Stimulated activated CD8-positive, alpha-beta memory T cell treated with anti-CD3 and anti-CD28 coated beads, Interleukin-12 subunit alpha, Interleukin-12 subunit beta, amount 100 ng/mL, for 4 hours (primary cell): ENCODE data around the gene PREB.
"Not testable (repeated sequence)": the region's sequence is repeated elsewhere in the genome, so short reads cannot be mapped to it uniquely, and the experiment has no call there.

ENCODE experiments used
- DNase-seq: peaks from one replicate; pipeline ENCODE4 v3.0.0-alpha.2; 2020; ENCODE audit warnings: low read depth

PREB gene

DNA sequence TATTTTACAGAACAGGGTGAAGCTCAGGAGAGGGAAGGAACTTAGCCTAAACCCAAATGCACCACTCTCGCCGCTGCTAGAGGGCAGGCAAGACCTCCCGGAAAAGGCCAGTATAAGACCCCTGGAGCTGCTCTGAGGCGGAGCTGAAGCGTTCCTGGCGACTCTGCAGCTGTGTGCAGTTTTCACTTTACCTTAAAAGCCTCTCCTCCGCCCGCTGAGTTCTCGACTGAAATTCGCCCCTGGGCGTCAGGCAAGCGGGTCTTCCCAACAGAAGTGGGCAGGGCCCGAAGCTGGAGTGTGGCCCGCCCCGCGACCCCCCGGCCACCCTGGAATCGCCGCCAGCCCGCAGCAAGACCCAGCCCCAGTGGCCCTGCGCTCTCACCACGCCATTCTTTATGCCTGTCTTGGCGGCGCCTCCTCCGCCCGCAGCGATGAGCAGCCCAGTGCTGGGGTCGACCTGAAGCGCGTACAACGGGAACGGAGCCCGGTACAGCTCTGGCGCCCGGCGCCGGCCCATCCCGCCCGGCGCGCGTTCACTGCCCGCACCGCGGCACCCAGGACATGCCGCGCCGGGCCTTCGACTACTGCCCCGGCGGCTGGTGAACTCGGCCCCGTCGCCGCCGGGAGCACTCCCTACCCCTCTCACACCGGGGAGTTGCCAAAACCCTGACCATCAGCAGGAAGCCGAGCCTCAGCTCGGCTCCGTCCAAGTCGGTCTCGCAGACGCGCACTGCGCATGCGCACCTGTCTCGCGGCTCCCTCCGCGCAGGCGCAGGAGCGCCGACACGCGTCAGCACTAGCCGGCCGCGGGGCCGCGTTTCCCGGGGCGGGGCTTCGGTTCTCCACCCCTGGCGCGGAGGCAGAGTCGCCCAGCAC lies at the start of gene PREB:
Gene PREB, minus strand, starts transcription at position 732 of the 876 bp plus-strand sequence. Its CDS starts 215 bp downstream, at position 517.
- peak; percentile 98 for DNase-seq

- no peak for DNase-seq
Observed at GRCh38 chr2:27184115-27184514, 49.7 kb upstream of the PREB start.

DNA sequence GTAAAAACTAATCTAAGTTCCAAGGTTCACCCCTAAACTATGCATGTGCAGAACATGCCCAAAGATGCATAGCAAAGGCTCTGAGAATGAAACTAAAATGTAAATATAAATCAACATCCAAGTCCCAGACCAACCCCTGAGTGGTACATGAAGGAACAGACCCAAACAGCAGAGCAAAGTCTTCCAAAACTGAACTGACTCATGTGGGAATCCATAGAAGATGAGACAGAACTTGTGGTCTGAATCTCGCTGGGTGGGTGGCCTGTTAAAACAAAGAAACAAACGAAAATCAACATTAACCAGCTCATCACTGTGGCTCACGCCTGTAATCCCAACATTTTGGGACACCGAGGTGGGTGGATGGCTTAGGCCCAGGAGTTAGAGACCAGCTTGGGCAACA lies 47.9 kb upstream of the PREB start:
- DNase-seq: no peak

DNA sequence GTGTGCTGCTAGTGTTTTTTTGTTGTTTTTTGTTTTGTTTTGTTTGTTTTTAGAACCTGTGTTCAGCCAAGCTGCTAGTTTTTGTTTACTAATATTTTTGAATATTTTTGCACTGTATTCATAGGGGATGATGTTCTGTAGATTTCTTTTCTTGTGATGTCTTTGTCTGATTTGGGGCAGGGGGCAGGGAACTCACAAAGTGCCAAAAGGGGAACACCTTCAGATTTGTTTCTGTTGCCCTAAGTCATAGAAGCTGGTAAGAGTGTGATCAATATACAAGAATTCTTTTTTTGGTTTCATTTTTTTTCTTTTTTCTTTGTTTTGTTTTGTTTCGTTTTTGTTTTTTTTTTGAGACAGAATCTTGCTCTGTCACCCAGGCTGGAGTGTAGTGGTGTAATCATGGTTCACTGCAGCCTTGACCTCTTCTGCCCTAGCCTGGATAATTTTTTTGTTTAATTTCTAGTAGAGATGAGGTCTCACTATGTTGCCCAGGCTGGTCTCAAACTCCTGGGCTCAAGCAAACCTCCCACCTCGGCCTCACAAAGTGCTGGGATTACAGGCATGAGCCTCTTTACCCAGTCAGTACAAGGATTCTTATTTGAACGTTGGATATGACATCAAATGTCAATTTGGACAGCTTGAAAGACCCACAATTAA lies 45.0 kb upstream of the PREB start:
- DNase-seq: no peak

DNA sequence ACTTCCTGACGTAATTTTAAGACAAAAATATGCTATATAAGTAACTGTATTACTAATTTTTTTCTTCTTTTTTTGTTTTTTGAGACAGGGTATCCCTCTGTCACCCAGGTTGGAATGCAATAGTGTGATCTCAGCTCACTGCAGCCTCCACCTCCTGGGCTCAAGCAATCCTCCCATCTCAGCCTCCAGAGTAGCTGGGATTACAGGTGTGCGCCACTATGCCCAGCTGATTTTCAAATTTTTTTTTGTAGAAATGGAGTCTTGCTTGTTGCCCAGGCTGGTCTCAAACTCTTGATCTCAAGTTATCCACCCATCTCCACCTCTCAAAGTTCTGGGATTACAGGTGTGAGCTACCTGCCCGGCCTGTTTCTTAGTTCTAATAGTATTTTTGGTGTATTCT lies 44.0 kb upstream of the PREB start:
- DNase-seq: no peak

GRCh38 chr2:27177441-27178351 lies 43.3 kb upstream of the PREB start:
- DNase-seq: no peak

GRCh38 chr2:27175781-27176180 lies 41.3 kb upstream of the PREB start:
- DNase-seq: not testable (repeated sequence)

DNA sequence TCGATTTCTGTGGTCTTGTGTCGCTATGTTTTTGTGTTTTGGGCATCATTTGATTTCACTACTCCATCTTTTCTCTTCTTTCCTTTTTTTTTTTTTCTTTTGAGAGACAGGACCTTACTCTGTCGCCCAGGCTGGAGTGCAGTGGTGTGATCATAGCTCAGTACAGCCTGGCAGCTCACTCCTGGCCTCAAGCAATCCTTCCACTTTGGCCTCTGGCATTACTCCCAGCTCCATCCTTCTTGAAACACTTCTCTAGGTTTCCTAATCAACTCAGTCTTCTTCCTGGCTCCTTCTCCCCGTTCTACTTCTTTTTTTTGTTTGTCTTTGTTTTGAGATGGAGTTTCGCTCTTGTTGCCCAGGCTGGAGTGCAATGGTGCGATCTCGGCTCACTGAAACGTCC lies 40.9 kb upstream of the PREB start:
- no peak for DNase-seq

DNA sequence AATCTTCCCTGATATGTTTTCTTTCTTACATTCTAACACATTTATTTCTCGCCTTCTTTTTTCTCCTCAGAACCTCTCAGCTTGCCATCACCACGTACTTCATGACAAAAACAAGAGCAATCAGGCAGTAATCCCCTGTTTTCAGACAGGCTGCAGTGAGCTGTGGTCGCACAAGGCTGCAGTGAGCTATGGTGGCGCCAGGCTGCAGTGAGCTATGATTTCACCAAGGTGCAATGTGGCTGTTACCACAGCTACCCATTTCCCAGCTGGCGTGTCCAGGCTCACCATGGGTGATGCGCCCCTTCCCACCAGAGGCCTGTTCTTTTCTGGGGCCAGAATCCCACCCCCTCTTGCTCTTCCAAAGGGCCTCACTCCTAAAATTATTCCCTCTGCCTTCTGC lies 40.2 kb upstream of the PREB start:
- no peak for DNase-seq

DNA sequence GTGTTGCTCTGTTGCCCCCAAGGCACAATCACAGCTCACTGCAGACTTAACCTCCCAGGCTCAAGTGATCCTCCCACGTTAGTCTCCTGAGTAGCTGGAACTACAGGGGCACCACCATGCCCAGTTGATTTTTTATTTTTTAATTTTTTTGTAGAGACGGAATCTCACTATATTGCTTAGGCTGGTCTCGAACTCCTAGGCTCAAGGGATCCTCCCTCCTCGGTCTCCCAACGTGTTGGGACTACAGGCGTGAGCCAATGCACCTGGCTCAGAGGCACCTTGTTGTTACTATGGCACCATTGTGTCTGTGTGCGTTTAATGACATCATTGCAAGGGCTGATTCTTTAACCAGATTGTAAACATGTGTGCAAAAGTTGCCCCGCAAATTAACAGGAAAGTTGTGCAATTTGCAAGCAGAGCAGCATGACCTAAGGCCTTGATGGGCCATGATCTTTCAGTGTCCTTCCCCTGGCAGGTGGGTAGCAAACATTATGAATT lies 37.0 kb upstream of the PREB start:
- no peak for DNase-seq

DNA sequence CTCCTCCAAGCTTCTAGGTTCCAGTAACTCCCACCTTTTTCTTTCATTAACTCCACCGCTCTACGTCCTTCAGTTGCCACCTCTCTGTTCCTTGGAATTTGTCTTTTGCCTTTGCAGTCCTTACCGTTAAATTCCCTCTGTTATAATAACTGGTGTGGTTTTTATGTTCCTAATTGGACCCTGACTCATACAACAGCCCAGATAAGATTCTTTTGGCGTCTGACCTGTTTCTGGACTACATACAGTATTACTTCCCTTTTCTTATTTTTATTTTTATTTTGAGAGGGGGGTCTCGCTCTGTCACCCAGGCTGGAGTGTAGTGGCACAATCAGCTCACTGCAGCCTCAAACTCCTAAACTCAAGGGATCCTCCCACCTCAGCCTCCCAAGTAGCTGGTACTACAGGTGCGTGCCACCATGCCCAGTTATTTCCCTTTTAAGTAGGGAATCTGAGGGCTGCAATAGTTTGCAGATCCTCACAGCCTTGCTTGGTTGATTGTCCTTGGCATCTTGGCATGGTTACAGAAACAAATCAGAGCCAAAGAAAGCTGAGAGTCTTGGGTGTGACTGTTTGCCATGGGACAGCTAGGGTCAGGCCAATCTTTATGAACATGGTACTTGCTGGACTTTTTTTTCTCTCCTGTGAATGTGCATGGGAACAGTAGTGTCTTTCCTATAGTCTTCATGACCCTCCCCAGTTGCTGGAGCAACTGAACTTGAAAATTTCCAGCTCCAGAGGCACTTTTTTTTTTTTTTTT lies 36.3 kb upstream of the PREB start:
- DNase-seq: no peak

DNA sequence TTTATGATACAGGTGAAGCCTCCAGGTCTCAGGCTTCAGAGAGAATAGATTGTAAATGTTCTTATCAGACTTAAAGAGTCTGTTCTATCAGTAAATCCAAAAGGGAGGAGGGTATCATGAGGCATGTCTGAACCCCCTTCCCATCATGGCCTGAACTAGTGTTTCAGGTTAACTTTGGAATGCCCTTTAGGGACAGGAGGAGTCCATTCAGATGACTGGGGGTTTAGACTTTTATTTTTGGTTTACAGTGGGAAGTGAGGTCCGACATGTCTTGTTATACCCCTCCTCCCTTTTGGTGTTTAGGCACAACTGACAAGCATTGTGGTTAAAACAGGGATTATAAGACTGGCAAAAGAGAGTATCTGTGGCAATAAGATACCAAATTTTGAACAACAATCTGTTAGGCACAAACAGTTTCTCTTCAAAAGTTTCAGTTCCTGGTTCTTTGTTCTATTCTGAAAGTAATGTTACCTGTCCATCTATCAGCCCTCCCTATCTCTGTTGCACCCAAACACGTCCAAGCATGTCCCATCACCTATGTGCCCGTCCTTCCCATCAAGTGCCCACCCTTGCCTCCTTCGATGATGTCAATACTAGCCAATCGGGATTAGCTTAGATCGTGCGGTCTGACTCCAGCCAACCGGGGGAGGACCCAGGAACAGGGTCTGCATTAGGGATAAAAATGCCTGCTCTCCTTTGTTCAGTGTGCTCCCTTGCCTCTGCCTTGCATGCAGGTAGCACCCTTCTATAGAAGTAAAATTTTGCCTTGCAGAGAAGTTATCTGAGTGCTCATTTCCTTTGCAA lies 30.7 kb upstream of the PREB start:
- no peak for DNase-seq

DNA sequence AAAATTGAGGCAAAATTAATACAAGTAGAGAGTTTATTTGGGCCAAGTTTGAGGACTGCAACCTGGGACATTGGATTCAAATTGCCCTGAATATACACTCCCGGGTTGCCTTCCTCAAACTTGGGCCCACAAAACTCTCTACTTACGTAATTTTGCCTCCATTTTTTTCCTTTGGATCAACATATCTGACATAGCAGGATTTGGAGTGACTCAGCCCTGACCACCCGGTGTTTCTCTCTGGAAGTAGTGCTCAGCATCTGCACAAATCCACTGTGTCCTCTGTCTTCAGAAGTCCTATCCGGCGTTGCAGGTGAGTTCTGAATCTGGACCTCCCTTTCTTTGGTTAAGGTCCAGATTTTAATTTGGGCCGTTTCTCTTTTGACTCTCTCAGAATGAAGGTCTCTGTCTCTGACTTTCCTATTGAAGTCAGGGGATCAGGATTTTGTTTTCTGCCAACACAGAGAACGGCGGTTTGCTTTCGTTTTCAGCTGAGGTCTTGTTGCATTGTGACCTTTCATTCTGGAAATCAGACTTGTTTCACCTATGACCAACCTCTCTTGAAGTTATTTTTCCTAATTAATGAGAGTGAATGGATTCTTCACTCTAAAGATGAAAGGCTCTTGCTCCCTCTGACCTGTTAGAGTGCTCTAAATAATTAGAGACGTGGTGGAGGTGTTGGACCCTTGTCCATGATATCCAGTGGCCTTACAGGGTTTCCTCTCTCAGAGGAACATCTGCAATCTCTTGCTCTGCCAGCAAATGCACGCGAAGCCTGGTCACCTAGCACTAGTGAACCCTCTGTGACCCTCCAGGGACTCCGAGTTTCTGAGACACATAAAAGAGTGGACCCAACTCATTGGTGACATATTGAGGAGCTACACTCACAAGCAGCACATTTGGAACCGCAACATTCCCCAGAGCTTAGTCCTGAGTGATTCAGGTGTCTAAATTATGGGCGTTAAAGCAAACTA lies 28.0 kb upstream of the PREB start:
- DNase-seq: no peak

DNA sequence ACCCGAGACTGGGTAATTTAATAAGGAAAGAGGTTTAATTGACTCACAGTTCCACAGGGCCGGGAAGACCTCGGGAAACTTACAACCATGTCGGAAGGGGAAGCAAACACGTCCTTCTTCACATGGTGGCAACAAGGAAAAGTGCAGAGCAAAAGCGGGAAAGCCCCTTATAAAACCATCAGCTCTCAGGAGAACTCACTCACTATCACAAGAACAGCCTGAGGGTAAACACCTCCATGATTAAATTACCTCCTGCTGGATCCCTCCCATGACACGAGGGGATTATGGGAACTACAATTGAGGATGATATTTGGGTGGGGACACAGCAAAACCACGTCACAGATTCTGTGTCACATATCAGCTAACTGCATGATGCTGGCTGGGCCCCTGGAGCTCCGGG lies 25.8 kb upstream of the PREB start:
- DNase-seq: no peak

DNA sequence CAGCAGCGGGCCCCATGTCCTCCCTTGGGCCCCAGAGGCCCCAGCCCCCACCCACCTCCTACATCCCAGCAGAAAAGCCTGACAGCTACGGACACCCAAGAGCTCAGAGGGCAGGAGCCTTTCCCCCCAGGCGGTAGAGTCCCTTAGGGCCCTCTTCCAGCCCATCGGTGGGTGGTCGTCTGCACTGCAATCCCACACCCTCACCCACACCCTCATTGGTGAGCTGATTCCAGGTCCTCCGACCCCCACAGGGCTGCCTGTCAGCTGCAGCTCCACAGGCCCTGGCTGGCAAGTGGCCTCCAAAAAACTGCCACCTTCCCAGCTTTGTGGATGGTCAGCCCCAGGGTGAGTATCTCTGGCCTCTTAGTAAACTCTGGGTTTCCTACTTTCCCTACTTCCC lies 24.8 kb upstream of the PREB start:
- no peak for DNase-seq

DNA sequence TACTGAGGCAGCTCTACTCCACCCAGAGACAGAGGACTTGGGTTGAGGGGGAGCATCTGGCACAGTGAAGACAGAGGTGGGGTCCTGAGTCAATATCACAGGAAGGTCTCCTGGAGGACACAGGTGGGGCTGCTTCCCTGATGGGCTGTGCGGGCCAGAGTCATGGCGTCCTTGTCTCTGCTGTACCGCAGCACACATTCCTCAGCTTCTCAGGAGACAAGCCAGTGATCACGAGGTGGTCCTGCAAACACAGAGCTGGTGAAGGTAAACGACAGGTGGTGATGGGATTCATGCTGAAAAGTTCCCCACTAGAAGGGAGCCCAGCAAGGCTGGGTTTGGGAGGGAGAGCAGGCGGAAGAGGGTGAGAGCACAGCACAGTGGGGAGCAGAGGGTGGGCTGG lies 24.0 kb upstream of the PREB start:
- DNase-seq: no peak

DNA sequence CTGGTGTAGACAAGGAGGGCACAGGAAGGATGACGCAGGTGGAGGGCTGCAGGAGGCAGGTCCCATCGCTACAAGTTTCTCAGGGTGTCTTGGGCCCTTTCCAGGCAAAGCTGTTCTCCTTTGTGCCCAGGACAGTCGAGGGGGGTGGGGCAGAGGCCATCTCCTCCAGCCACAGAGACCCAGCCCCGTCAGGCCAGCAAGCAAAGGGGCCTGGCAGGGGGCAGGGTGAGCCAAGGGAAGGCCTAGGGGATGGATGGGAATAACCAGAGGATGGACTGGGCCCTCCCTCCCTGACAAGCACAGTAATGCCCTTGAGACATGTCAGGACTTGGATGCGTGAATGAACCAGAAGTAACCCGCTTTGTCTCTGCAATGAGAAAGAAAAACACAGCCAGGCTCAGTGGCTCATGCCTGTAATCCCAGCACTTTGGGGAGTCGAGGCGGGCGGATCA lies 20.7 kb upstream of the PREB start:
- DNase-seq: no peak

GRCh38 chr2:27154488-27154887 lies 20.1 kb upstream of the PREB start:
- no peak for DNase-seq

DNA sequence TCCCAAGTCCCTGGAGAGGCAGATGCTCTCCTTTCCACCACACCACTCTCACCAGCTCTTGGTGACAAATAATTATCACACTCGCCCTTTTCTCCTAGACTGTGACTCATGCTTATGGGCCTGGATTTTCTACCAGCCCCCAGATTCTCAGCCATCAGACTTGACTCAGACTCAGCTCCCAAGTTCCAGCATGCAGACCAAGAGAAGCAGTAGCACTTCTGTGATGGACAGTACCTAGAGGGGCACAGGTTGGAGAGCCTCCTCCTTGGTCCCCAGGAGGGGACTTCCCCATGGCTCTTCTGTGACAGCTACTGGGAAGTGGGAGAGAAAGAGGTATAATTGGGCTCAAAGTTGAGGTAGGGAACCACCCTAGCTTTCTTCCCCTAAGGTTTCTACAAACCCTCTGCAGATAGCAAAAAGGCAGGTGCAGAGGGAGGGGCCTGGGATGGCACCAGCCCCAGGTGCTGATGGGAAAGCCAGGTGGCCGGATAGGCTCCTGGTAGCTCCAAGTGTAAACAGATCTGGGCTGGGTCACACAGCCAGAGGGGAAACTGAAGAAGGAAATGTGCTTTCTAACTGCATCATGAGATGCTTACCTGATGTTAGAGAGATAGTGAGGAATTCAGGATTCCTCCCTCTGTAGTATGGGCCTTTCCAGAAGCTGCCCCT lies 18.5 kb upstream of the PREB start:
- no peak for DNase-seq
